Measurements from ENCODE around the gene CHRNA4. TPM values are rescaled to one million over a fixed set of nuclear protein-coding genes. Genes with fewer than 3 reads are reported as not detected.

CHRNA4 gene
- total RNA-seq, 2 experiments from 2014 or later: not detected

GRCh38 chr20:63294536-63294900 is 66.6 kb downstream of the CHRNA4 start:
- DNase-seq (no peak), ATAC-seq (no peak)
- no peaks in the 10 kb centered on the region for H3K36me3 Mint-ChIP-seq (ENCODE audit: low read depth)
- H3K27me3 Mint-ChIP-seq (ENCODE audit: low read depth): peaks cover 3% of the 10 kb centered on the region
- no peak overlapping the region for H3K27ac Mint-ChIP-seq
- no peaks in the 10 kb centered on the region for H3K9me3 Mint-ChIP-seq (ENCODE audit: insufficient read depth)
- CTCF ChIA-PET: interaction anchor here (0.7 kb wide), 1 partner anchor 70 kb away, joined by 3 read pairs; no protein-coding TSS in a partner anchor
- H3K4me3 Mint-ChIP-seq: no peak overlapping the region
- POLR2A ChIA-PET: interaction anchor here (1.0 kb wide), 1 partner anchor 12 kb away, joined by 3 read pairs; no protein-coding TSS in a partner anchor
- peaks cover 10% of the 10 kb centered on the region for H3K4me1 Mint-ChIP-seq (ENCODE audit: low read depth)

GRCh38 chr20:63293871-63294535 is 67.1 kb downstream of the CHRNA4 start:
- Mint-ChIP-seq H3K4me1 (ENCODE audit: low read depth) (peaks cover 10% of the 10 kb centered on the region), H3K36me3 (ENCODE audit: low read depth) (no peaks in the 10 kb centered on the region), H3K9me3 (ENCODE audit: insufficient read depth) (no peaks in the 10 kb centered on the region), H3K4me3 (no peak overlapping the region), H3K27ac (no peak overlapping the region), H3K27me3 (ENCODE audit: low read depth) (peaks cover 2% of the 10 kb centered on the region)
- CTCF ChIA-PET: interaction anchor here (0.7 kb wide), 1 partner anchor 70 kb away, joined by 3 read pairs; no protein-coding TSS in a partner anchor
- ATAC-seq: no peak
- POLR2A ChIA-PET: no interaction called here
- no peak for DNase-seq

GRCh38 chr20:63293456-63293855 is 67.7 kb downstream of the CHRNA4 start:
- POLR2A ChIA-PET: no interaction called here
- H3K27ac Mint-ChIP-seq: no peak overlapping the region
- H3K4me1 Mint-ChIP-seq (ENCODE audit: low read depth): peaks cover 10% of the 10 kb centered on the region
- H3K4me3 Mint-ChIP-seq: no peak overlapping the region
- ATAC-seq (no peak), DNase-seq (no peak)
- H3K9me3 Mint-ChIP-seq (ENCODE audit: insufficient read depth): no peaks in the 10 kb centered on the region
- H3K27me3 Mint-ChIP-seq (ENCODE audit: low read depth): peaks cover 2% of the 10 kb centered on the region
- CTCF ChIA-PET: no interaction called here
- H3K36me3 Mint-ChIP-seq (ENCODE audit: low read depth): no peaks in the 10 kb centered on the region

Other genes starting within 250 kb of the CHRNA4 start
- 10 to 100 TPM; 36.2 to 38.7 TPM for gene YTHDF1, start 145.2 kb downstream of the CHRNA4 start, total RNA-seq
- gene BIRC7, start 125.4 kb downstream of the CHRNA4 start, total RNA-seq: under 1 TPM; 0.37 to 0.74 TPM
- gene NKAIN4, start 106.9 kb downstream of the CHRNA4 start, total RNA-seq: not detected
- 10 to 100 TPM; 68.7 to 75.6 TPM for gene ARFGAP1, start 88.5 kb downstream of the CHRNA4 start, total RNA-seq
- not detected for gene COL20A1, start 68.2 kb downstream of the CHRNA4 start, total RNA-seq
- gene KCNQ2, start 111.3 kb upstream of the CHRNA4 start, total RNA-seq: not detected
- not detected for gene EEF1A2, start 137.7 kb upstream of the CHRNA4 start, total RNA-seq
- 100 to 1,000 TPM; 292 to 296 TPM for gene PPDPF, start 159.4 kb upstream of the CHRNA4 start, total RNA-seq
- gene PTK6, start 176.0 kb upstream of the CHRNA4 start, total RNA-seq: under 1 TPM in 1 of 2 experiments, not detected in 1; 0.34 TPM
- not detected for gene SRMS, start 186.4 kb upstream of the CHRNA4 start, total RNA-seq
- gene FNDC11, start 192.8 kb upstream of the CHRNA4 start, total RNA-seq: under 1 TPM; 0.26 to 0.29 TPM
- 100 to 1,000 TPM in 1 of 2 experiments, 10 to 100 TPM in 1; 99.1 to 102 TPM for gene HELZ2, start 212.9 kb upstream of the CHRNA4 start, total RNA-seq

Measured in activated CD8-positive, alpha-beta T cell treated with anti-CD3 and anti-CD28 coated beads, Interleukin-2, amount 10 ng/mL, durations not matched to agents 7 days and 5 days (primary cell).